Activated naive CD4-positive, alpha-beta T cell (primary cell): ENCODE measurements around the gene SPC25.

ENCODE experiments used
- DNase-seq, 4 experiments: peaks; one replicate each; lab custom pipeline; 2025; lab: John Stamatoyannopoulos, UW

Gene SPC25

GRCh38 chr2:168843253-168843652, 47.0 kb downstream of the SPC25 start:
- no peak for DNase-seq

DNA sequence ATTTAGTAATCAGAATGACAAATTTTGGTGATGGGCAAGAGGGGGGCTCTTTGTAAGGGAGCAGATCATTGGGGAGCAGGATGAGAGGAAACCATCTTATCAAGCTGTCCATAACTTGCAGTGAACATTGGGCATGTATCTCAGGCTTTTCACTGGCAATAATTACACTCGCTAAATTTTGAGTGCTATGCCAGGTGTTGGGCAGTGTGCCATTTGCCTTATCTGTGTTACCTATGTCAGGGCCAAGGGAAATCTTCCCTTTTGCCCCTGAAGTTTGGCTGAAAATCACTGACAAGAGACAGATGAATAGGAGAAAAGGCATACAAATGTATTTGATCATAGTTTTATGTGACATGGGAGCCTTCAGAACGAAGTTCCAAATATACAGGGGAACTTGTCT, 48.8 kb downstream of the SPC25 start:
- no peak for DNase-seq

DNA sequence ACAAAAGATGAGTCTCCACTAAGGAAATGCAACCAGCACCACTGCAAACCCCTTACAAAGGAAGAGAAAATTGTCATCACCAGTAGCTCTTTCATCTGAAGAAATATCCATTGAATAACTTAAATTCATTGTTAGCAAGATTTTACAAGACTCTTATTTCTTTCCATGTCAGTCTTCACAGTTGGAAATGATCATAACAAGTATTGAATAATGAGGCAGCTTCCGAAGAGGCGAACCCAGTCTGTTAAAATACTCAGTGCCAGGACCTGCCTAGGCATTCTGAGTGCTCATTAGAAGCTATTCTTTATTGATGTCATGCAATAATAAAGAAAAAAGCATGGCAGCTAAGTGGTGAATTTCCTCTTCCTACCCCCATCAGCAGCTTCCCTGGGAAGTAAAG, 54.3 kb downstream of the SPC25 start:
- DNase-seq = no peak

- no peak for DNase-seq
These were observed 58.6 kb downstream of the SPC25 start for GRCh38 chr2:168831662-168832061.

- DNase-seq = no peak
These were observed 59.3 kb downstream of the SPC25 start for GRCh38 chr2:168830958-168831357.

- DNase-seq = no peak
These were observed 65.1 kb downstream of the SPC25 start for GRCh38 chr2:168825126-168825525.

DNA sequence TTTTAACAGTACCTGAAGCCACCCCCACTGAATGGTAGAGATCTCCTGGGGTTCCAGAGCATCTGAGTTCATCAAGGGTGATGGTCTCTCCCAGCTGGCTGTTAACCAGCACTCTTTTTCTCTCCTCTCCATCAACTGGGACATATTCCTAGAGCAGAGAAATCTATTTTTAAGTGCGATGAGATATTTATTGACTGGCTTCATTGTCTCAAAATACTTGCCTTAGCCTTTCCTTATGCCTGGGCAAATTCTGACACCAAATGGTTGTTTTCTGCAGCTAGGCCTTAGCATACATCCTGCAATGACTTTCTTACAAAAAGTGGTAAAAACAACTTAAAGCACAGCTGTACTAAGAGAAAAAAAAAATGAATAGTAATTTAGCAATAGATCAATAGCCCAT, 68.2 kb downstream of the SPC25 start:
- DNase-seq = no peak

GRCh38 chr2:168821577-168821976, 68.7 kb downstream of the SPC25 start:
- no peak for DNase-seq
